ENCODE measurements around the gene CPHXL2.

Gene CPHXL2

DNA sequence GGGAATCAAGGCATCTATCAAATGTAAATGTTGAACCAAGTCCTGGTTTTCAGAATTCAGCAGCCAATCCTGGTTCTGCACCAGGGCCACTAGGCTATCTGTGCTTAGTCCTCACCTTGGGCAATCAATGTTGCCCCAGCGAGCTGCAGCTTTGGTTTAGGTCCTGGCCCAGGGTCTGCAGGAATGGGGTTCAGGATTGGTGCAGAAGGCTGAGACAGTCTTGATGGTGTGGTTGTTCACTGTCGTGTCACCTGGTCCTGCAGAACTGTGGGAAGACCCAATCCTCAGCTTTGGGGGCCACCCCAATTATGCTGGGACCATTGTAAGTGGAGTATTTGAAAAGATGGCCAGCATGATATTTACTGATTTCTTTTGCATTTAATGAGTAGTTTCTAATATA is 18.6 kb downstream of the CPHXL2 start:
- TF ChIP-seq GATA3 (IDR thresholded peaks at IDR 0.05; ENCODE audit: low read depth, low read length) (no peak), GATA2 (IDR thresholded peaks at IDR 0.05; ENCODE audit: low read depth, low read length) (no peak)

DNA sequence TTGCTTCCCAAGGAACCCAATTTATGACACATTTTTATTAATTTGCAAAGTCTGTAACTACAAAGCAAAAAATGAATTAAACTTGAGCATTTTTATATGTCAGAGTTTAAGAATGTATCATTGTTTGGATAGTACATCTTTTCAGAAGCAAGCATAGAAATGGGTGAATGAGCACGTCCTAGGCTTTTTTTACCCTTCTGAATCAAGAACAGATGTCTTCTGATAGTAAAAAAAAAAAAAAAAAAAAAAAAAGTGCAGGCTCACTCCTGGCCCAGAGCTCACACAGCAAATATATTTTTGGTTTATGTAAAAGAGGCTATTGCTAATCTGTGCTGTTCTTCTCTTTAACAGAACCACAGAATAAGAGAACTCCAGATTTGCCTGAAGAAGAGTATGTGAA is 22.9 kb downstream of the CPHXL2 start:
- TF ChIP-seq GATA2 (IDR thresholded peaks at IDR 0.05; ENCODE audit: low read depth, low read length): no peak
- no peak for TF ChIP-seq GATA3 (IDR thresholded peaks at IDR 0.05; ENCODE audit: low read depth, low read length)

DNA sequence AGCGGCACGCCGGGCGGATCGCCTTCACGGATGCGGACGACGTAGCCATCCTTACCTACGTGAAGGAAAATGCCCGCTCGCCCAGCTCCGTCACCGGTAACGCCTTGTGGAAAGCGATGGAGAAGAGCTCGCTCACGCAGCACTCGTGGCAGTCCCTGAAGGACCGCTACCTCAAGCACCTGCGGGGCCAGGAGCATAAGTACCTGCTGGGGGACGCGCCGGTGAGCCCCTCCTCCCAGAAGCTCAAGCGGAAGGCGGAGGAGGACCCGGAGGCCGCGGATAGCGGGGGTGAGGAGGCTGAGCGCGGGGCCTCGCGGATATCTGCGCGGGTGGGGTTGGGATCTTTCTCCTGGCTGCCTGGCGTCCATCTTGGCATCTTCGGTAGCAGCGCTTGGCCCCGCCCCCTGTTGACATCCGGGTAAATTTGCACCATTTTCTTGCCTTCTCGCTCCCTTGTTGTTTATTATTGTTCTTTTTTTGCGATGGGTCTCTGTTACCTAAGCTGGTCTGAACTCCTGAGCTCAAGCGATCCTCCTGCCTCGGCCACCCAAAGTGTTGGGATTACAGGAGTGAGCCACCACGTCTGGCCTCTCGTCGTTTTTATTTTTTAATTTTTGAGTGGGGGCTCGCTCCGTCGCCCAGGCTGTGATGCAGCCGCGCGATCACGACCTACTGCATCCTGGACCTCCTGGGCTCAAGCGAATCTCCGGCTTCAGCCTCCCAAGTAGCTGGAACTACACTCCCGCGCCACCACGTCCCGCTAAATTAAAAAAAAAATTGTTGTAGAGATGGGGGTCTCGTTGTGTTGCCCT is 28.3 kb downstream of the CPHXL2 start:
- no peak for TF ChIP-seq GATA2 (IDR thresholded peaks at IDR 0.05; ENCODE audit: low read depth, low read length)
- no peak for TF ChIP-seq GATA3 (IDR thresholded peaks at IDR 0.05; ENCODE audit: low read depth, low read length)

DNA sequence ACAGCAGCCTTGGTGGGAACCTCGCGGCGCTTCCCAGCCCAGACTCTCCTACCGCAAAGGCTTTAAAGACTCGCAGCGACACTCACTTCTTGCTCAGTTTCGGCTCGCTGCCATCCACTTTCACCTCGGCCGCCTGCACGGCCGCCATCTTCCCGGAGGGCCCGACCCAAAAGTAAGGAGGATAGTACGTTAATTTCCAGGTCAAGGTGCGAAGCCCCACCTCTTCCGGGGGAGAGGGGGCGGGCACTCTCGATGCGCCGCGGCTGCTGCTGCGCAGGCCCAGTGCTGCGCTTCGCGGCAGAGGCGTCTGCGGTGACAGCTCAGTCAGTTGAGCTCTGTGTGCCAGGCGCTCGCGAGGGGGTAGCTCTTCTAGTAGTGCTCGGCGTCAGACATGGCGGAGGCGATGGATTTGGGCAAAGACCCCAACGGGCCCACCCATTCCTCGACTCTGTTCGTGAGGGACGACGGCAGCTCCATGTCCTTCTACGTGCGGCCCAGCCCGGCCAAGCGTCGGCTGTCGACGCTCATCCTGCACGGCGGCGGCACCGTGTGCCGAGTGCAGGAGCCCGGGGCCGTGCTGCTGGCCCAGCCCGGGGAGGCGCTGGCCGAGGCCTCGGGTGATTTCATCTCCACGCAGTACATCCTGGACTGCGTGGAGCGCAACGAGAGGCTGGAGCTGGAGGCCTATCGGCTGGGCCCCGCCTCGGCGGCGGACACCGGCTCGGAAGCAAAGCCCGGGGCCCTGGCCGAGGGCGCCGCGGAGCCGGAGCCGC is 29.1 kb downstream of the CPHXL2 start, which contains the start of the genes KARS1 and TERF2IP:
TSS of gene KARS1 (minus strand) at position 174 of the 773 bp plus-strand sequence. CDS start at position 148, 26 bp downstream.
TSS of gene TERF2IP (plus strand) at position 282 of the 773 bp plus-strand sequence. CDS start at position 392, 110 bp downstream.
- TF ChIP-seq GATA3 (IDR thresholded peaks at IDR 0.05; ENCODE audit: low read depth, low read length) (no peak), GATA2 (IDR thresholded peaks at IDR 0.05; ENCODE audit: low read depth, low read length) (no peak)

DNA sequence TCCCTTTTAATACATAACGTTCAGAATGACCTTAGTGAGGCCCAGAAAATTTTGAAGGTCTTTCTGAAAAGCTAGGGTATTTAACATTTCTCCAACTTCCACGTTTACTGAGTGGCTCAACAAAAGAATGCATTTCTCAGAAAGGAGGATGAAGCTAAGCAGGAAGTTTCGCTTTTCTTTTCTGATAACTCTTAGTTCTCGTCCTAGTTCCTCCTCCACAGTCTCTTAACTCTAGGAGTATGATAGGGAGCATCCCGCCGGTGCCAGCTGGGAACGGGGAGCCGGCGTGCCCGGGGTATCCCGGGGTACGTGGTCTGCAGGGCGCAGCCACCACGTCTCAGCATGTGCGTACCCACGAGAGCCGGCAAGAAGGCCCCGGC is 29.7 kb downstream of the CPHXL2 start:
- TF ChIP-seq GATA2 (IDR thresholded peaks at IDR 0.05; ENCODE audit: low read depth, low read length) (no peak), GATA3 (IDR thresholded peaks at IDR 0.05; ENCODE audit: low read depth, low read length) (no peak)

DNA sequence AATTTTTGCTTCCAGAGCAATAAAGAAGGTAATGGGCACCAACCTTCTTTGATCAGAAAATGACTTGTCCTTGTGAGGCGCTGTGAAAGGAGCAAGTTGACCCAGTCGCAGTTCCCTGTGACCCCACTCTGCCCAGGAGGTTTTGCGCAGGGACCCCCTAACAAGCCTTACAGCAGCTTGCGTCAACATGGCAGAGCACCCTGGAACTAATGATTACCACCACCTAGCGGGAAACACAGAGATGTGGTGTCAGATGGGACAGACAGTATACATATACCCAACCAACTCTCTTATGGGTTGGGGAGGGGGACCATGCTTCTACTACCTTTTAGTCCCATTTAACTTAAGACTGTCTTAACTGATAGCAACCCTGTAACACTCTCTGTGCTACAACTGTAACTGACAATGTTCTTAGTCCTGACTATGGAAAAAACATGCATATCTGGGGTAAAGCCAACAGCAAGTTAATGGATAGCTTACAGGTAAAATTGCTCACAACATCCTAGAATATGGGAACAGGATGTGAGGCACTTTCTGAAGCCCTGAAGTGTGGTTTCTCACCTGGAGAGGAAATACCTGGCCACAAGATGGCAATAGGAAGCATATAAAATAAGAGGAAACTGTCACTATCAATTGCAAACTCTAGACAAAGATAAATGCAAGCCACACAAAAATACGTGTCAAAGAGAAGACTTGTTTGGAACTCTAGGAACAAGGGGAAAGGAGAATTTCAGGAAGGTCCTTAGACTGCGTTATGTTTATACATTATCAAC is 32.4 kb downstream of the CPHXL2 start:
- TF ChIP-seq GATA3 (IDR thresholded peaks at IDR 0.05; ENCODE audit: low read depth, low read length): no peak
- no peak for TF ChIP-seq GATA2 (IDR thresholded peaks at IDR 0.05; ENCODE audit: low read depth, low read length)

DNA sequence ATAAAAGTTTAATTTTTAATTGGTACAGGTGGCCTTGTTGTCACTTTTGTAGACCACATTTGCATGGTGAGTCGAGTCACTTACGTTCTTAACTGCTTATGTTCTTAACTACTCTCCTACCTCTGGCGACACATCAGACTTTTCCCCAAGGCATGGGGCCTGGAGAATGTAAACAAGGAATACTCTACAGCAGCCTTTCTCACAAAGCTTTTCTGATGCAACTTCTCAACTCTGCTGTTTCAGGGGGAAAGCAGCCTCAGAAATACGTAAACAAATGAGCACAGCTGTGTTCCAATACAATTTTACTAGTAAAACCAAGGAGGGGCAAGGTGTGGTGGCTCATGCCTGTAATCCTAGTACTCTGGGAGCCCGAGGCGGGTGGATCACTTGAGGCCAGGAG is 36.2 kb downstream of the CPHXL2 start:
- no peak for TF ChIP-seq GATA2 (IDR thresholded peaks at IDR 0.05; ENCODE audit: low read depth, low read length)
- TF ChIP-seq GATA3 (IDR thresholded peaks at IDR 0.05; ENCODE audit: low read depth, low read length): no peak

DNA sequence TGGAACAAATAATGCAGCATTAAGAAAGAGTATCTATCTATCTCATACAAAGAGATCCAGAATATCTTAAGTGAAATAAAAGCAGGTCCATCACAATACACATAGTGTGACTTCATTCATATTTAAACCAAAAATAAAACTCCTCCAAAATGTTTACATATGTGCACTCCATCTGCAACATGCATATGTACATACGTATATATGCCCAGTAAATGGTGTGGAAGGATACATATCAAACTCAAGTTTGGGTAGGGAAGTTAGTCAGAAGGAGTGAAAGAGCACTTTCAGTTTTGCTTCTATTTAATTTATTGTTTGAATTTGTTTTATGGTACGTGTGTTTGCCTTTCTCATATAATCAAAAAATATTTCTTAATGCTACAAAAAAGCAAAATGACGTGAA is 41.8 kb downstream of the CPHXL2 start:
- TF ChIP-seq GATA3 (IDR thresholded peaks at IDR 0.05; ENCODE audit: low read depth, low read length): no peak
- no peak for TF ChIP-seq GATA2 (IDR thresholded peaks at IDR 0.05; ENCODE audit: low read depth, low read length)

DNA sequence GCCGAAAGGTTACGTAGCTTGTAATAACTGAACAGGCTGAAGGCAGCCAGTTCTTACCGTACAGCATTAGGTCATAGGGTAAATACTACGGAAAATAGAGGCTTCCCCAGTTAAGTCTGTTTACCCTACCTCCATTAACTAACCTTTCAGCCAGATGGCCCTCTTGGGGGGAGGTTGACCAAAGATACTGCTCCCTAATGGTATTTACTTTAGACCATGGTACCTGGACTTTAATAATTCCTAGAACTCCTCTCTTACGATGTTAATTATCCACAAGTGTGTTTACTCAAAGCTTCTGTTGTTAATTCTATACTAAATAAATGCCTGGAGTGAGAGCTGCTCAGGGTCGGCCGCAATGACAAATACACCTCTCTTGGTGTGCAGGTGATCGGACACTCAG is 44.0 kb downstream of the CPHXL2 start:
- TF ChIP-seq GATA3 (IDR thresholded peaks at IDR 0.05; ENCODE audit: low read depth, low read length): no peak
- no peak for TF ChIP-seq GATA2 (IDR thresholded peaks at IDR 0.05; ENCODE audit: low read depth, low read length)

DNA sequence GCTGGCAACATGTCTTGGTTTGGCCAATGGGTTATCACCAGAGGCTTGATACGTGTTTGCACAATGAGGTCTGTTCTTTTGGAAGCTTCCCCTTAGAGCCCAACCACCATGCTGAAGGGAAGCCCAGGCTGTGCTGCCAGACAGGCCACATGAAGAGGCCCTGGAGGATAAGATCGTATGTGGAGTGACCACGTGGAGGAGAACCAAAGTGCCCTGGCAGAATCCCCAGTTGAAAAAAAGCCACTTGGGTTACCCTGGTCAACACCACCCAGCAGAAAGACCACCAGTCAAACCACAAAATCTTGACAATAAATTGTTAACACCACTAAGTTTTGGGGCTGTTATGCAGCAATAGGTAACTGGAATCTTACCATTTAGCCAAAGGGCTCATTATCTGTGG is 46.8 kb downstream of the CPHXL2 start:
- TF ChIP-seq GATA3 (IDR thresholded peaks at IDR 0.05; ENCODE audit: low read depth, low read length): no peak
- no peak for TF ChIP-seq GATA2 (IDR thresholded peaks at IDR 0.05; ENCODE audit: low read depth, low read length)

DNA sequence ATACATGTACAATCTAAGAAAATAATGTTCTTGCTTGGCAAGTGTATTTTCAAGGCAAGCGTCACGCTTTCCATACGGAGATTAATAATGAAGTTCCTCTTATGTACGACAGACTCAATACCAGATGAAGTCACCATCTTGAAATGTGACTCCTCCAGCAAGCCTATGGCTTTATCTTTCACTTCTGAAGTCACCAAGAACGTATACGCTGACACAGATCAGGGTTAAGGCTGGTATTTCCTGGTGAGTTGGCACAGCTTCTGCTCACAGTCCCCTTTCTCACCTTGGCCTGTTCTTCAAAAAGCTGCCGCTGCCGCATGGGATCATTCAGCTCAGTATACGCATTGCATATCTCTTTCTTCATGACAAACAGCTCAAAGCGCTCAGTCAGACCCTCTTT is 47.7 kb downstream of the CPHXL2 start:
- TF ChIP-seq GATA2 (IDR thresholded peaks at IDR 0.05; ENCODE audit: low read depth, low read length) (no peak), GATA3 (IDR thresholded peaks at IDR 0.05; ENCODE audit: low read depth, low read length) (no peak)

DNA sequence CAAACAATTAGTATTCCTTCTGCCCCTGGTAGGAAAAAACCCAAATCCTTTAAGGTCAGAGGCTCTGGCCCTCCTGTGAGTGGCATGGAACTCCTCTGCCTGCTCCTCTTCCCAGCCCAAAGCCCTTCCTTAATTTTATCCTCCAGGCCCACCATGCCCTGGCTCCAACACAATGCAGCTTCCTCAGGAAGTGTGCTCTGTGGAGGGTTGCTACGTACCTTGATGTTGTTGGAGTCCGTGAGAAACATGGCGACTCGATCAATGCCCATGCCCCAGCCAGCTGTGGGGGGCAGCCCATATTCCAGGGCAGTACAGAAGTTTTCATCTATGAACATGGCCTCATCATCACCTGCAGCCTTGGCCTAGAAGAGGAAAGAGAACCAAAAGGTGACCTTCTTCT is 48.5 kb downstream of the CPHXL2 start:
- no peak for TF ChIP-seq GATA2 (IDR thresholded peaks at IDR 0.05; ENCODE audit: low read depth, low read length)
- no peak for TF ChIP-seq GATA3 (IDR thresholded peaks at IDR 0.05; ENCODE audit: low read depth, low read length)

DNA sequence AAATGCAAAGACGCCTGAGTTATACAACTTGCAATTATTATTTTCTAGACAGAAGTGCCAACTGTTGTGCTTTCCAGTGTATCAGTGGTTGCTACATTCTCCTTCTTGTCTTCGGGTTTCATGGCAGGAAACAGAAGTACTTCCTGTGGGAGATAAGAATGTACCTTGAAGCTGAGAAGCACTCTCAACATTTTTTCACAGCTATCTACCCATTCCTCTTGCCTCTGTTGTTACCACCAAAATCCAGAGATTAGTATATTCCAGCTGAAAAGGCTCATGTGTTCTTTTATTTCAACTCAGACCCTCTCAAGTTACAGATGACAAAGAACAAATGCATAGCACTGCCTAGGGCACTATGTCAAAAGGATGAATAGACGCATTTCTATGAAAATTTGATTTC is 49.0 kb downstream of the CPHXL2 start:
- TF ChIP-seq GATA2 (IDR thresholded peaks at IDR 0.05; ENCODE audit: low read depth, low read length) (no peak), GATA3 (IDR thresholded peaks at IDR 0.05; ENCODE audit: low read depth, low read length) (no peak)

DNA sequence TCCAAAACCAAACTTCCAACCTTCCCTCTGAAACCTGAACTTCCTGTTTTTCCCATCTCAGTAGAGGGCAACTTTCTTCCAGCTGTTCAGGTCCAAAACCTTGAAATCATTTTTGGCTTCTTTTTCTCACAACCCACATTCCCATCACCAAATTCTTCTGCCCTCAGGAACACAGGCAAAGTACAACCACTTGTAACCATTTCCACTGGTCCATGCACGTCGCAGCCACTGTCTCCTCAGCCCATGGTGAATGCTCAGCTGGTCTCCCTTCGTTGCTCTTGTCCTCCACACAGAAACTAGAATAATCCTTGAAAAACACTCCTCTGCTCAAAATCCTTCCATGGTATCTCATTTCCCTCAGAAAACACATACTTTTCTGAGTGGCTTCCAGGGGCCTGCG is 50.0 kb downstream of the CPHXL2 start:
- TF ChIP-seq GATA2 (IDR thresholded peaks at IDR 0.05; ENCODE audit: low read depth, low read length) (no peak), GATA3 (IDR thresholded peaks at IDR 0.05; ENCODE audit: low read depth, low read length) (no peak)
